ENCODE measurements around the gene PPA1. TPM values are rescaled to one million over a fixed set of nuclear protein-coding genes. Genes with fewer than 3 reads are reported as not detected.
"Not testable (repeated sequence)": the region's sequence is repeated elsewhere in the genome, so short reads cannot be mapped to it uniquely, and the experiment has no call there.

PPA1 gene
- total RNA-seq, 2 experiments from 2014 or later: 357 to 368 TPM

- H3K36me3 Mint-ChIP-seq (ENCODE audit: low read depth): peaks cover 52% of the 10 kb centered on the region
- H3K4me3 Mint-ChIP-seq: peak overlapping the region; percentile 29
- CTCF ChIA-PET: interaction anchor here (0.7 to 2.5 kb wide), 5 partner anchors 11 to 201 kb away, joined by 3 to 11 read pairs (median 4); partner anchors contain the start of gene TYSND1
- TF ChIP-seq CTCF (IDR thresholded peaks at IDR 0.05): no peak
- intact Hi-C loops (cut with micrococcal nuclease): no loop called here
- POLR2A ChIA-PET: interaction anchor here (0.6 to 3.7 kb wide), 6 partner anchors 8 to 69 kb away, joined by 3 to 35 read pairs (median 6); partner anchors contain the start of genes PPA1 and TYSND1
- H3K27ac Mint-ChIP-seq: peak overlapping the region; percentile 85
- H3K9me3 Mint-ChIP-seq: no peaks in the 10 kb centered on the region
- no peak for ATAC-seq
- H3K27me3 Mint-ChIP-seq: no peaks in the 10 kb centered on the region
- peaks cover 82% of the 10 kb centered on the region for H3K4me1 Mint-ChIP-seq (ENCODE audit: low read depth)
- DNase-seq: peak; percentile 35
These were observed 69.8 kb downstream of the PPA1 start for GRCh38 chr10:70163448-70163847.

DNA sequence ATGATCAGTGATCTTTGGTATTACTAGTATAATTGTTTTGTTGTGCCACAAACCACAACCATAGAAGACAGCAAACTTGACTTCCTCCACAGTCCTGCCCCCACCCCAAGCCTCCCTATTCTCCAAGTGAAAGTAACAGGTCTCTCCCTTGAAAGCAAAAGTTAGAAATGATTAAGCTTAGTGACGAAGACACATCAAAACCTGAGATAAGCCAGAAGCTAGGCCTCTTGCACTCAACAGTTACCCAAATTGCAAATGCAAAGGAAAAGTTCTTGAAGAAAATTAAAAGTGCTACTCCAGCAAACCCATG is 70.4 kb downstream of the PPA1 start:
- no peaks in the 10 kb centered on the region for H3K9me3 Mint-ChIP-seq
- H3K27ac Mint-ChIP-seq: peak overlapping the region; percentile 85
- ATAC-seq: peak; percentile 90
- intact Hi-C loops (cut with micrococcal nuclease): no loop called here
- ChIA-PET CTCF (interaction anchor here (0.7 to 2.5 kb wide), 6 partner anchors 12 to 201 kb away, joined by 3 to 11 read pairs (median 4); partner anchors contain the start of gene TYSND1), POLR2A (interaction anchor here (0.6 to 3.7 kb wide), 6 partner anchors 9 to 70 kb away, joined by 3 to 35 read pairs (median 6); partner anchors contain the start of genes PPA1 and TYSND1)
- peak; percentile 87 for DNase-seq
- peak overlapping the region; percentile 29 for H3K4me3 Mint-ChIP-seq
- TF ChIP-seq CTCF (IDR thresholded peaks at IDR 0.05): no peak
- H3K4me1 Mint-ChIP-seq (ENCODE audit: low read depth): peaks cover 76% of the 10 kb centered on the region
- peaks cover 58% of the 10 kb centered on the region for H3K36me3 Mint-ChIP-seq (ENCODE audit: low read depth)
- no peaks in the 10 kb centered on the region for H3K27me3 Mint-ChIP-seq

DNA sequence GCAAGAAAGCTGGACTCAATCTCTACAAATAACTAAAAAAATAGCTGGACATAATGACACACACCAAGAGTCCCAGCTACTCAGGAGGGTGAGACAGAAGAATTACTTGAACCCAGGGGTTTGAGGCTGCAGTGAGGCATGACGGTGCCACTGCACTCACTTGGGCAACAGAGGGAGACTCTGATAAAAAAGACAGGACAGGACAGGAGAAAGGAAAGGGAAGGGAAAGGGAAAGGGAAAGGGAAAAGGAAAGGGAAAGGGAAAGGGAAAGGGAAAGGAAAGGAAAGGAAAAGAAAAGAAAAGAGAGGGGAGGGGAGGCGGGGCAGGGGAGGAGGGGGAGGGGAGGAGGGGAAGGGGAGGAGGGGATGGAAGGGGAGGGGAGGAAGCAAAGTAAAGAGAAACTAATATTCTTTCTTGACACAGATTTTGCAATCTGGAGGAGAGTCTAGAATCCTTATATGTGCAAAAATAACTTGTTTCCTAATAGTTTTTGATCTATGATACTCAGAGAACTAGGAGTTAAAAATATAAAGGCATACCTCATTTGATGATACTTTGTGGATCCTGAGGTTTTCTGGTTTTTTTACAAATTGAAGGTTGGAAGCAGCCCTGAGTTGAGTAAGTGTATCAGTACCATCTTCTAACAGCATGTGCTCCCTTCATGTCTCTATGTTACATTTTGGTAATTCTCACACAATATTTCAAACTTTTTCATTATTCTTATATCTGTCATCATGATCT is 70.9 kb downstream of the PPA1 start:
- H3K4me1 Mint-ChIP-seq (ENCODE audit: low read depth): peaks cover 73% of the 10 kb centered on the region
- intact Hi-C loops (cut with micrococcal nuclease): no loop called here
- DNase-seq: no peak
- peaks cover 62% of the 10 kb centered on the region for H3K36me3 Mint-ChIP-seq (ENCODE audit: low read depth)
- no peaks in the 10 kb centered on the region for H3K27me3 Mint-ChIP-seq
- ChIA-PET POLR2A (interaction anchor here (0.6 to 3.7 kb wide), 8 partner anchors 8 to 119 kb away, joined by 3 to 35 read pairs (median 6); partner anchors contain the start of genes PPA1, SAR1A and TYSND1), CTCF (interaction anchor here (0.7 to 2.5 kb wide), 7 partner anchors 11 to 202 kb away, joined by 3 to 11 read pairs (median 4); partner anchors contain the start of gene TYSND1)
- H3K27ac Mint-ChIP-seq: peak overlapping the region; percentile 96
- ATAC-seq: peak; percentile 65
- TF ChIP-seq CTCF (IDR thresholded peaks at IDR 0.05): no peak
- peak overlapping the region; percentile 62 for H3K4me3 Mint-ChIP-seq
- H3K9me3 Mint-ChIP-seq: no peaks in the 10 kb centered on the region

- Mint-ChIP-seq H3K27me3 (no peaks in the 10 kb centered on the region), H3K4me3 (peak overlapping the region; percentile 29), H3K9me3 (no peaks in the 10 kb centered on the region), H3K27ac (peak overlapping the region; percentile 96), H3K4me1 (ENCODE audit: low read depth) (peaks cover 65% of the 10 kb centered on the region), H3K36me3 (ENCODE audit: low read depth) (peaks cover 62% of the 10 kb centered on the region)
- CTCF ChIA-PET: interaction anchor here (0.9 to 1.6 kb wide), 4 partner anchors 14 to 204 kb away, joined by 3 to 7 read pairs (median 4); partner anchors contain the start of gene TYSND1
- intact Hi-C loops (cut with micrococcal nuclease): no loop called here
- TF ChIP-seq CTCF (IDR thresholded peaks at IDR 0.05): no peak
- ATAC-seq (no peak), DNase-seq (no peak)
- POLR2A ChIA-PET: interaction anchor here (0.7 to 3.7 kb wide), 6 partner anchors 9 to 73 kb away, joined by 3 to 35 read pairs (median 8); partner anchors contain the start of genes SAR1A and TYSND1
These were observed 72.4 kb downstream of the PPA1 start for GRCh38 chr10:70160798-70161197.

DNA sequence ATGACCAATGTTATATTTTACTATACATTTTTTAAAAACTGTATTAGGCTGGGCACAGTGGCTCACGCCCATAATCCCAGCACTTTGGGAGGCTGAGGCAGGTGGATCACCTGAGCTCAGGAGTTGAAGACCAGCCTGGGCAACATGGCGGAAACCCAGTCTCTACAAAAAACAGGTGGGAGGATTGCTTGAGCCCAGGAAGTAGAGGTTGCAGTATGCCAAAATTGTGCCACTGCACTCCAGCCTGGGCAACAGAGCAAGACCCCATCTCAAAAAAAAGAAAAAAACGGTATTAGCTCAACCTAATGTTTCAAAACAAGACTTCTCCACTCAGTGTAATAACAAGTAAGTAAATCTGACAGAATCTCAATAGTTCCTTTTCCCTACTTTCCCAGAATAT is 73.9 kb downstream of the PPA1 start:
- H3K9me3 Mint-ChIP-seq; H3K27me3 Mint-ChIP-seq; DNase-seq; H3K4me3 Mint-ChIP-seq; intact Hi-C loops (cut with micrococcal nuclease); ATAC-seq: not testable (repeated sequence)
- Mint-ChIP-seq H3K4me1 (ENCODE audit: low read depth) (peaks cover 61% of the 10 kb centered on the region), H3K36me3 (ENCODE audit: low read depth) (peaks cover 68% of the 10 kb centered on the region), H3K27ac (peak overlapping the region; percentile 44)
- ChIA-PET CTCF (interaction anchor here (1.5 to 2.8 kb wide), 3 partner anchors 13 to 51 kb away, joined by 3 to 15 read pairs (median 3); partner anchors contain the start of gene TYSND1), POLR2A (interaction anchor here (1.2 to 6.1 kb wide), 3 partner anchors 9 to 13 kb away, joined by 5 to 35 read pairs (median 5); partner anchors contain the start of gene TYSND1)

Measured in activated CD8-positive, alpha-beta T cell treated with anti-CD3 and anti-CD28 coated beads for 36 hours (primary cell).